ENCODE results near the gene MARK2.

- TF ChIP-seq, protein P1, sequence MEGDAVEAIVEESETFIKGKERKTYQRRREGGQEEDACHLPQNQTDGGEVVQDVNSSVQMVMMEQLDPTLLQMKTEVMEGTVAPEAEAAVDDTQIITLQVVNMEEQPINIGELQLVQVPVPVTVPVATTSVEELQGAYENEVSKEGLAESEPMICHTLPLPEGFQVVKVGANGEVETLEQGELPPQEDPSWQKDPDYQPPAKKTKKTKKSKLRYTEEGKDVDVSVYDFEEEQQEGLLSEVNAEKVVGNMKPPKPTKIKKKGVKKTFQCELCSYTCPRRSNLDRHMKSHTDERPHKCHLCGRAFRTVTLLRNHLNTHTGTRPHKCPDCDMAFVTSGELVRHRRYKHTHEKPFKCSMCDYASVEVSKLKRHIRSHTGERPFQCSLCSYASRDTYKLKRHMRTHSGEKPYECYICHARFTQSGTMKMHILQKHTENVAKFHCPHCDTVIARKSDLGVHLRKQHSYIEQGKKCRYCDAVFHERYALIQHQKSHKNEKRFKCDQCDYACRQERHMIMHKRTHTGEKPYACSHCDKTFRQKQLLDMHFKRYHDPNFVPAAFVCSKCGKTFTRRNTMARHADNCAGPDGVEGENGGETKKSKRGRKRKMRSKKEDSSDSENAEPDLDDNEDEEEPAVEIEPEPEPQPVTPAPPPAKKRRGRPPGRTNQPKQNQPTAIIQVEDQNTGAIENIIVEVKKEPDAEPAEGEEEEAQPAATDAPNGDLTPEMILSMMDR (conservative IDR thresholded peaks at IDR 0.05; ENCODE audit: low read length) = no peak
- no peak for TF ChIP-seq EZH2phosphoT487 (IDR thresholded peaks at IDR 0.05; ENCODE audit: borderline replicate concordance)
Measured at GRCh38 chr11:63896071-63896470, 57.2 kb downstream of the MARK2 start.
